HTERT RPE-1 (cell line): Measurements from ENCODE around the gene BTK.

ENCODE experiments used
- in situ Hi-C: fragments of 300-500 bp; cut with MboI; formaldehyde crosslinking; loops from 4 replicates; pipeline ENCODE4 v1.14.3; 2020; ENCODE audit warnings: low sequenced_read_pairs

The BTK gene

DNA sequence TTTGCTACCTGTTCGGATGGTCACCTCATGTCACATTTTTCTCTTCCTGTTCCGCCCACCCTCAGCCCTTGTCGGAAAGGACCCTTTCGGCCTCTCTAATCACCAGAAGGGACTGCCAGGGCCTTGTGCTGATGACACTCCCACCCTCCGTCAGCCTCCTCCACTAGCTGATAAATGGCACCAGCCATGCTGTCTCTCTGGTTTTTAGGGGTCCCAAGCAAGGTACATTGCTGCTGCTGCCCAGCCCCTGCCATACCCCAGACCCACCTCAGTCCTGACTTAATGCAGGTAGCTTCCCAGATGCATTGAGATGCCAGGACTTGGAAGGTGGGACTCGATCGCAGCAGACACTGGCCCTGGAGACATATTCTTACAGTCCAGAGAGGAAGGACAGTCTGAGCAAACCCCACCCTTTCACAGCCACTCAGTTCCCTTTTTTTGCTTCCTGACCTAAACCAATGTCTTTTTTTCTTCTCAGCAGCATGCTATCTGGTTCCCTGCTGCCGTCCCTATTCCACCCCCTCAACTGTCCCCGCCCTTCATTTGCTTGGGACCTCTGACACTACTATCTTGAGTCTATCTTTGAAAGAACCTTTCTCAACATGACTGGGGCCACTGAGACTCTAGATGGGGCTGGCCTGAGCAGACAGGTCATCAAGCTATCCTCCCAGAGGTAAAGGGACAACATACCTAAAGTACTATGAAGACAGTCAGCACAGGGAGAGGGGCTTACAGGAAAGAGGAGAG is at the start of gene BTK:
TSS of gene BTK (minus strand) at position 397 of the 747 bp plus-strand sequence. CDS start 10,907 bp downstream, outside the sequence.
- in situ Hi-C loops = no loop called here

DNA sequence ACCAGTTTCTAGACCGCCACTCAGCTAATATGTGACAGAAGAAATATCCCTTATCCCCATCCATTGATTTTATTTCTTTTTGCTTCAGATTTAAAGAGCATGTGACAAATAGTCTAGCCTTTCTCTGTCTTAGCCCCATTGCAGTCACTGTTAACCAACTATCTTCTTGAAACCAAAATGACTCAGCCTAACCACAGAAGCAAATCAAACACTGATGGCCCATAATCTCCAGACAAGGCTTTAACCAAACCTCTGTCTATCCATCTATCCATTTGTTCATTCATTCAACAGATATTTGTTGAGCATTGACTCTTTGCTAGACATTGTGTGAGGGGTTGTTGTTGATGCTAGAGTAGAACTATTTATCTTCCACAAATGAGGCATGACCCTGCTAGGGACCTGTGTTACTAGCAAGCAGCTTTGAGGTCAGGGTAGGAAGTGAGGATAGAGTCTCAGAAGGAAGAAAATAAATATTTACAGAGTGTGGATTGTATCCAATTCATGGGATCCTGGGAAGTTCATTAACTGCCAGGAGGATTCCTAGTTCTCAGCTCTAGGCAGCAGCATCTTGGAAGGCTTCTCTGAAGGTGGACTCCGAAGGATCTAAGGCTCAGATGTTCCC is 44.6 kb upstream of the BTK start:
- in situ Hi-C loops = no loop called here

DNA sequence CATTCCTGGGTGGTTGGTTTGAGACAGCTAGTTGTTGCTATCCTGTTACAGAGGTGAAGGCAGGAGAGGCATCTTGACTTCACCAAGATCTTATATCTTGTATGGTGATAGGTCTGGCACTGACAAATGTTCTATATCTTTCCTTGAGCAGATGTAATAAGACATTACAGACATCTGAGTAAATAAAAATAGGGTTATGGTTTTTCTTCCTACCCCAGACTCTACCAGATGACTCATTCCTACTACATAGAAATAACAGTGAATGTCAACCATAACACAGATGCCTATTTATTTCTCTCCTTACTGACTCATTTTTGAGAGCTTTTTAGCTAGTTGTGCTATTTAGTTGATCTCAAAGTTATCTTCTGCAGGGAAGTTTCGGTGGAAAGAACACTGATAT is 43.9 kb upstream of the BTK start:
- in situ Hi-C loops = no loop called here

DNA sequence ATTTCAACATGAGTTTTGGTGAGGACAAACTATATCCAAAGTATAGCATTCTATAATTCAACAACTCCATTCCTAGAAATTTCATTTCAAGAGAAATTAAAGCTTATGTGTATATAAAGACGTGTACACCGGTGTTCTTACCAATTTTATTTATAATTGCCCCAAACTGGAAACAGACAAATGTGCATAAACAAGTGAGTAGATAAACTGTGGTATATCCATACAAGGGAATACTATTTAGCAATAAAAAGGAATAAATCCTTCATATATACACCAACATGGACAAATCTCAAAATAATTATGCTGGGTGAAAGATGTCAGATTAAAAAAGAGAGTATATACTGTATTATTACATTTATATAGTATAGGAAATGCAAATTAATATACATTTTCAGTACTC is 42.0 kb upstream of the BTK start:
- in situ Hi-C loops = no loop called here

DNA sequence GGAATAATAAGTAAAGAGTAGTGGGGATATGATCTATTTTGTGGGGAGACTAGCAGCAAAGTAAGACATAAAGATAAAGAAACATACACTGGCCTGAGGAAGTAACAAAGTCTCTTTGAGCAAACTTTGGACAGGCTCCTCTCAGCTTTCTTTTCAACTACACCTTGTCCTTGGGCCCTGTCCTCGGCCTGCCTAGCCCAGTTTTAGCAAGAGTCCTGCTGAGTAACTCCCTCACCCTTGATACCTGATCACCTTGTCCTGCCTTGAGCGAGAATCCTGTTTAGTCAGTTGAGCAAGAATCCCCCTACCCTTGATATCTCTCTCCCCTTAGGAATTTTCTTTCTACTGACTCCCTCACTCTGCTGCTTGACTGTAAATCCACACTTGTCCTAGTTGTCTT is 33.5 kb upstream of the BTK start:
- in situ Hi-C loops = no loop called here

DNA sequence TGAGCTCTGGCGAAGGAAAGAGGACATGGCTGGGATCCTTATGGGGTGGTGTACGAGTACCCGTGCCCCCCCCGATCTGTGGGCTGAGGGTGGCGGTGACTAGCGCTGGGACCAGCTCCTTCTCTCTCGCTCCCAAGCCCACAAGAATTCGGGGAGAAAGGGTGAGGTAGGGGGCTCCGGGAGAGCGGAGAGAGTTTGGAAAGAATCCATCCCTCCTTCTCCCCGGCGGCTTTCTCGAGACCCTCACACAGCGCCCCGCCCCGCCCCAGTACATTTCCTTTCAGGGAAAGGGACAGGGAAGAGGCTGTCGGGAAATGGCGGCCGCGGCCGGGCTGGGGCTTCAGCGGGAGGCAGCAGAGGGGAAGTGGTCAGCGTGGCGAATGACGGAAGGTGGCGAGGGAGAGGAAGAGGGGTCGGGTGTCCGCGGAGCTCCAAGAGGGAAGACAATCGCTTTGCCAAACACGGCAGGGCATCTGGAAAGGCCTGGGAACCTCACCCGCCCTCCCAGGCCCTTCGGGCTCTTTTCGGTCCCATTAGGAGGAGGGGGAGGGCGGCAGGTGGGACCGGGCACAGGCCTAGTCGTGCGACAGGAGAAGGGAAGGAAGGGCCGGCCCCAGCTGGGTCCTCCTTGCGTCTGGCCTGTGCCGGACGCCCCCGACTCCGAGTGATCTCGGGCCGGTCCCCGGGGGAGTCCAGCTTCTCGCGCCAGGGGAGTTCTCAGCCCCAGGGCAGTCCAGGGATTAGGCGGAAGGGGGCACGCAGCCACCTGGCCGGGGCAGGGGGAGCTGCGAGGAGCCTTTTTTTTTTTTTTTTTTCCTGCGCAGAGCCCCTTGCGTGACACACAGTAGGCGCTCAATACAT is 32.2 kb upstream of the BTK start:
- in situ Hi-C loops = no loop called here

DNA sequence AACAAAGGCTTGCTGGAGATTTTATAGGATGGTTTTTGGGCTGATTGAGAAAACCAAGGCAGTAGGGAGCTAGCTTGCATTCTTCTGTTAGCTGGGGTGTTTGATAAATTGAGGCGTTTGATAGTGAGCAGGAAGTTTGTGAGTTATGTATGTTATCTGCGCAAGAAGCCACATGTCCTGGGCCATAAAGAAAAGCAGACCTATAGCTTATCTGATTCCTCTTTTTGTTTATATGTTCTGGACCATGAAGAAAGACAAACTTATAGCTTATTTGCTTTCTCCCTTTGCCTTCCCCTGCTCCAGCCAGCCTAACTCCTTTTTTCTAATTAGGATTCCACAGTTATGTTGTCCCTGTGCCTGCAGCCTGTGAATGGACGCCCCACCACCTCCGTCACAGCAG is 31.2 kb upstream of the BTK start:
- in situ Hi-C loops = no loop called here

DNA sequence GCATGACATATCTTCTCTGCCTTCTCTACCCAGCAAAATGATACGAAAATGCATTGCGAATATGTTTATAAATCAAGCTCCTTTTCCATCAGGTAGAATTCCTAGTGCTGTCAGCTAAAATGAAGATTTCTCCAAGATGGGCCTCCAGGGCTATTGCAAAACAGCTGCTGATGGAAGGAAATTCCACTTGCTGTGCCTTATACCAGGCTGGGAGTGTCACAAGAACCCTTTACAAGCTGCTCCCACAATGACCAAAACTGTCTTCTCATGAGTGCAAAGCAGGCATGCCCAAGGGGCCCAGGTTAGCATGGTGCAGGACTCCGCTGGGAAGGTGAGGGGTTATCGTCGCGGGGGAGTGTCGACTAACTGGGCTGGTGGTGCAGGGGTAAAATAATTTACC is 30.7 kb upstream of the BTK start:
- in situ Hi-C loops = no loop called here

DNA sequence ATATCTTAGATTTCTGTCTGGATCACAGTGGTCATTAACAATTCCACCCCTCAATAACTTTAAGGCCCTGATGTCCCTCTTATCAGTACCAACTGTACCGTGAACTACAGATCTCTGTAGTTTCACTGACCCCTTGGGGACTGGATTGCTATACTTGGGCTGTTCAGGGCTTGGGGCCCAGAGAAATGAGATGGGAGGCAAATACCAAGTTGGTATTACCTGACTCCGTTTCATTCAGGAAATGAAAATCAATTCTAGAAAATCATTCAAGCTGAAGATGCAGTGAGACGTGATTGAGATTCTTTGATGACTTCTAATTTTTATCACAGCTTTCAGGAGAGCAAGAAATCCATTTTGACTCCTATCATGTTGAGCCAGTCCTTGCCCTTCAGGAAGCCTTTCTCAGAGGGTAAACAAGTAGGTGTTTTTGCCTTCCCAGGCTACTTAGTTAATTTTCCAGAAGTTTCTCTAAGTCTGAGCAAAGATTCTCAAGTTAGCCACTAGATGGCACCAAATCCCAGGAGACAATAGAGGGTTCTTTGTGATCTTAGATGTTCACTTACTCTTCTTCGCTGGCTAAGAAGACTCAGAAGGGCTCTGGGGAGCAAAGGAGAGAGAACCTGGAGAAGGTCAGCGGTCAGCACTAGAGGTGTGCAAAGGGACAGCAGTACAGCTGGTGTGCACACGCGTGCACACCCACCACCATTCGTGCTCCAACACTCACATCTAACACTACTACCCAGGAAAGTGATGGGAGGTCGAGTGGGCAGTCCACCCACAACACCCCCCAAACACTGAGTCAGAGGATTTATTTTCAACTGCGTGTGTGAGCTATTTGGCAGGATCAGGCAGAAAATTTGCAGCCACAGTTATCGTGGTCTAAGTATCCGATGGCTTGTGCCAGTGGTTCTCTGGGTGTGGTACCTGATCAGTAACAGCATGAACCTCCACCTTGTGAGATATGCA is 29.5 kb upstream of the BTK start:
- in situ Hi-C loops = no loop called here

DNA sequence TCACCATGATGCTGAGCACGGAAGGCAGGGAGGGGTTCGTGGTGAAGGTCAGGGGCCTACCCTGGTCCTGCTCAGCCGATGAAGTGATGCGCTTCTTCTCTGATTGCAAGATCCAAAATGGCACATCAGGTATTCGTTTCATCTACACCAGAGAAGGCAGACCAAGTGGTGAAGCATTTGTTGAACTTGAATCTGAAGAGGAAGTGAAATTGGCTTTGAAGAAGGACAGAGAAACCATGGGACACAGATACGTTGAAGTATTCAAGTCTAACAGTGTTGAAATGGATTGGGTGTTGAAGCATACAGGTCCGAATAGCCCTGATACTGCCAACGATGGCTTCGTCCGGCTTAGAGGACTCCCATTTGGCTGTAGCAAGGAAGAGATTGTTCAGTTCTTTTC is 26.0 kb upstream of the BTK start:
- in situ Hi-C loops = no loop called here

DNA sequence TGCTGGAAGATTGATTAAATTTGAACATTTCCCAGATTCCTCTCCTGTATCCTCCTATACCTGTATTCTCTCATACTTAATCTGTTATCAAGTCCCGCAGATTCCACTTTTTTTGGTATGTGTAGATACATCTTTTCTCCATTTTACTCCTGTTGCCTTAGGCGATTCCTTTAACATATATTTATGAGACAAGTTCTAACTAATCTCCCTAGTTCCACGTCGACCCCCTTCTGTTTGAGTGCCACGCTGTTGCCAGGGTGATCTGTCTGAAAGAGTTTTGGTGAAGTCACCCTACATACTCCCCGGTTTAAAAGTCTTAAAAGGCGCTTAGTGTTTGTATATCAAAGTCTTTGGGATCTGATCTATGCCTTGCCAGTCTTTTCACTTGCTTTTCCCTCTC is 24.5 kb upstream of the BTK start:
- in situ Hi-C loops = no loop called here

DNA sequence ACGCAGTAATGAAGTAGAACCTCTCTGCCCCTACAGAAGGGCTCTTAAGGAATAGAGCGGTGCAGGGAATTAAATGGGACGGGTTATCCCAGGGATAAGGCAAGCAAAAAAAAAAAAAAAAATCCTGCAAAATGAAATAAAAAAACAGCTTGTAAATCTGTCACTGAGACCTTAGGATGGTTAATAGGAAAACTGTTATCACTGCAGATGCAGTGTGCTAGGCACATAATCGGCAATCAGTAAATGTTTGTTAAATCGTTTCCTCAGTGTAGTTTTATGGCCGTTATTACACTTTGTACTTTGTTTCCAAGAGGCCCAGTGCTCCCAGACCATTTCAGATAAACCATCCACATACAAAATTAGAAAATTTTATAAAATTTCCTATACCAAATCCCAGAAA is 23.1 kb upstream of the BTK start:
- in situ Hi-C loops = no loop called here

DNA sequence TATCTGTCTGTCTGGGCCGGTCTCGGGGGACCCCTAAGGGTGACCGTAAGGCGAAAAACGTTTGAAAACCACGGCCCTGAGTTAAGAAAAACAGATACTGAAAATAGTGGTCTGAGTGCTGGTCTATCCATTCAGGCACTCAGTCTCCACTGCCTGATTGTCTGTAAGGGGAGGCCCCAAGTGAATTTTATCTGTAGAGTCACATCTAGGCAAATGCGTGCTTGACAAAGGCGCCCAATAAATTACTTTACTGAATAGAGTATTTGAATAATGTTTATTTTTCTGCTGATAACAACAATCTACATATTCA is 22.5 kb upstream of the BTK start:
- in situ Hi-C loops = no loop called here

DNA sequence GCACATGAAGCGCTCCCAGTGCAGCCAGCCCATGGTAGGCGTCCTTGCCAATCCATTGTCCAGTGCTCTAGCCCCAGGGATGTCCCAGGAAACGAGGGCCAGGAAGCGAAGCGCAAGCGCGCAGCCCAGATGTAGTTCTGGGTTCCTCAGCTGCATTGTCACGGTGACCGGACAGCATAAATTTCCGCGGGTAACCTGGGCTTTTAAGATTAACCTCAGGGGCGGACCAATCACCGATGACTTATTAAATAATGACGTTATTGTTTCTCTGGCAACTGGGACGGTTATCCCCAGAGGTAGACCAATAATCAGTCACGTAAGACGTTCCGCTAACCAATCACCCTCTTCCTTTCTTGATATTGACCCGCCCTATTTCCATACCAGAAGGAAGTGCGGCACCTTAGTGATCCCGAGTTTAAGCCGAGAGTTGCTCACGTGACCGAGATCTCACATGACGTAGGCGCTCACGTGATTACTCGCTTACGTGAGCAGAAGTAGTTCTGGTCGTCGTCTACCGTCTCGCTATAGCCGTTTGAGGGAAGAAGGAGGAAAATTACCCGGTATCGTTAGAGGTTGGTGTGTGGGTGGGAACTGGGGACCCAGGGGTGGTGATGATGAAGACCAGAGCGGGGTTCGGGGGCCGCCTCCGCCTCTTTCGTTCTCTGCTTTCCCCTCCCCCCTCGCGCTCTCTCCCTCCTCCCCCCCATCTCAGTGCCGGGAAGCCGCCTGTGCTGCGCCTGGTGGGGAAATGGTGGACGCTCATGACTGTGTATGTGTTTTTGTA is 21.9 kb upstream of the BTK start, which contains the start of the genes GLA and HNRNPH2:
TSS of gene GLA (minus strand) at position 178 of the 784 bp plus-strand sequence. CDS start at position 156, 22 bp downstream.
TSS of gene HNRNPH2 (plus strand) at position 475 of the 784 bp plus-strand sequence. CDS start 3,767 bp downstream, outside the sequence.
- in situ Hi-C loops = no loop called here

DNA sequence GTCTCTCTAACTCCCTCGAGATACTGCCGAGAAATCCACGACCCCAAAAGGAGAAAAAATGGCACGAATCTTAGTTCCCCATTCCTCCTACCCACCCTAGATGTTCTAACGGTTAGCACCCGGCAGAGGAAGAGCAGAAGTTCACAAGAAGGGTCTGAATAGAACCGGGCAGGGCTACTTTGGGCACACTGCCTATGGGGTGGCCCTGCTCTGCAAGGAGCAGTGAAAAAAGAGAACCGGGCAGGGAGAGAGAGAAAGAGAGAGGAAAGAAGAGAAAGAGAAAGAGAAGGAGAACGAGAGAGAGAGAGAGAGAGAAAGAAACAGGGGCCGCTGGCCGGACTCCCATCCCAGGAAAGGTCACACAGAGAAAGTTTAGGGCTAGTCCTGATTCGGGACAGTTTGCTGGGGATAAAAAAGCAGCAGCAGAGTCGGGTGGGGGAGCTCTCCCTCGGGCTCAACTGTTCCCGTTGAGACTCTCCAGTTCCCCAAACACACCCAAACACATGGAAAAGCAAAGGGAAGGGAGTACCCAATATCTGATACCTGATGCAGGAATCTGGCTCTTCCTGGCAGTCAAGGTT is 21.3 kb upstream of the BTK start:
- in situ Hi-C loops = no loop called here

DNA sequence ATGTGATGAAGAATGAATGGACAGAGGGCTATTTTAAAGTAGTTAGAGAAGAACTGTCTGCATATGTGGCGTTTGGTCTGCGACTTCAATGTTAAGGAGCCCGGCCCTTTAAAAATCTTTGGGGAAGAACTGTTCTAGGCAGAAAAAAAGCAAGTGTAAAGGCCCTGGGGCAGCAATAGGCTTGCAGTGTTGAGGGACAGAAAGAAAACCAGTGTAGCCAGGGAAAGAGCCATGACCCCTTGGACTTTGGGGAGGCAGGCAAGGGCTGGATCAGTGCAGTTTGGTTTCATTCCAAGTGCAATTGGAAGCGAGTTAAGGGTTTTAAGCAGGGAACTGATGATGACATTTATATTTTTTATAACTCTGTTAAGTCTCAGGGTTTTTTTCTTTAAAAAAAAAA is 13.8 kb upstream of the BTK start:
- in situ Hi-C loops = no loop called here

DNA sequence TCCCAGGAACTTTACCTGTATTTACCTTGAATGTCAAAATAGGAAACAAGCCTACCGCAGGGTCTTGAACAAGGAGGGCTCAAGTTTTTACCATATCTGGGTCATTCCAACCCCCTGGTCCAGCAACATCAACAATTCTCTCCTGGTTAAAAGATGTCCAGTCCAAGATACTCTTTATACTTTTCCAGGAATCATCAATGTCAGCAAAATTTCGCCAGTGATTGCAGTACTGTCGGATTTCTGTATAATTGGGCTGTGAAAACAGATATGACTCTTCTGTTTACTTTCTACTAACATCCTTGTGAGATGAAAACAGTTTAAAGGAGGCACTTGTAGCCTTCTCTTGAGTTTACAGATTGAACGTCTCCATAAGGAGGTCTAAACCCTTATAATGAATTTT is 12.7 kb upstream of the BTK start:
- in situ Hi-C loops = no loop called here

DNA sequence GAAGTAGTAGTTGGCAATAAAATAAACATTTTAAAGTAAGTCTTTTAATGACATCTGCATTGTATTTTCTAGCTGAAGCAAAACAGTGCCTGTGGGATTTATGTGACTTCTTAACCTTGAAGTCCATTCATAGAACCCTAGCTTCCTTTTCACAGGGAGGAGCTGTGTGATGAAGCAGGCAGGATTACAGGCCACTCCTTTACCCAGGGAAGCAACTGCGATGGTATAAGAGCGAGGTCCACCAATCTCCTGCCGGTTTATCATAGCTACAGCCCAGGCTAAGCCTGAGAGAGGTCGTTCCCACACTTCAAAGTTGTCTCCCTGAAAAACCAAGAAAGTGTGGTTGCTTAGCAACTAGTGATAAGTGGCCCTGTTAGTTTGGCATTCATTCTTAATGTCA is 11.8 kb upstream of the BTK start:
- in situ Hi-C loops = no loop called here

DNA sequence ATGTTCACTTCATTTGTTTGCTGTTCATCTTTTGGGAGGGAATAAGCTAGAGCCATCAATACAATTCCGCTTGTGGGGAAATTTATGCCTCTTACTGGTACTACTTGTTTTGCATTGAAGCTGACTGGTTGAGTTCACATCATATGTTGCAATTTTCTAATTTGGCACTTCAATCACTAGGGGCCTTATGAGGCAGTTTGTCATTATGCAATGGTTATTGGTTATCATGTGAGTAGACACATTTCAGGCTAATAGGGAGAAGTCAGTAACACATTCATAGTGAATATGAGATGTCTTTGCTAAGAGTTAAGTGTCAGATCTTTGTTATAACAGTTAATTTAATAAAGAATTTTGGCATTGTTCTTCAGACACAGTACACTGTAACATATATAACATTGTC is 9.8 kb upstream of the BTK start:
- in situ Hi-C loops = no loop called here

DNA sequence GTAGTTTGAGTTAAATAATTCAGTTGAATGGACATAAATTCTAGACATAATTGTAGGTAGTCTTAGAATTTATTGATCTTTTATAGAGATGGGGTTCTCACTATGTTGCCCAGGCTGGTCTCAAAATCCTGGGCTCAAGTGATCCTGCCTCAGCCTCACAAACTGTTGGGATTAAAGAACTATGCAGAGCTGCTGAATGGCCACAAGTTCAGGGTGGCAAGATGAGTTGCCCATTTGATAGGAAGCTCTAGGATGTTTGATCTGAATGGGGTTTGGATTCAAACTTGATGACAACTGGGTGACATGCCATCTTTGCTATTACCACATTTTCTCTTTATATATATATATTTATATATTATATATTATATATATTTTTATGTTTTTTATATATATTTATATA is 8.4 kb upstream of the BTK start:
- in situ Hi-C loops = no loop called here
